GM19397 (cell line): Measurements from ENCODE around the gene ADCY10.
A peak's percentile ranks its signal among the peaks of the same experiment; 100 is the strongest.
"Not testable (repeated sequence)": the region's sequence is repeated elsewhere in the genome, so short reads cannot be mapped to it uniquely, and the experiment has no call there.

Experiments used
- ATAC-seq: cut with Tn5 transposase; IDR thresholded peaks from one replicate; pipeline ENCODE4 v1.9.1; 2021; ENCODE audit warnings: mild to moderate bottlenecking, moderate library complexity; ENCODE audit not compliant: unreplicated experiment

Gene ADCY10, protein sequence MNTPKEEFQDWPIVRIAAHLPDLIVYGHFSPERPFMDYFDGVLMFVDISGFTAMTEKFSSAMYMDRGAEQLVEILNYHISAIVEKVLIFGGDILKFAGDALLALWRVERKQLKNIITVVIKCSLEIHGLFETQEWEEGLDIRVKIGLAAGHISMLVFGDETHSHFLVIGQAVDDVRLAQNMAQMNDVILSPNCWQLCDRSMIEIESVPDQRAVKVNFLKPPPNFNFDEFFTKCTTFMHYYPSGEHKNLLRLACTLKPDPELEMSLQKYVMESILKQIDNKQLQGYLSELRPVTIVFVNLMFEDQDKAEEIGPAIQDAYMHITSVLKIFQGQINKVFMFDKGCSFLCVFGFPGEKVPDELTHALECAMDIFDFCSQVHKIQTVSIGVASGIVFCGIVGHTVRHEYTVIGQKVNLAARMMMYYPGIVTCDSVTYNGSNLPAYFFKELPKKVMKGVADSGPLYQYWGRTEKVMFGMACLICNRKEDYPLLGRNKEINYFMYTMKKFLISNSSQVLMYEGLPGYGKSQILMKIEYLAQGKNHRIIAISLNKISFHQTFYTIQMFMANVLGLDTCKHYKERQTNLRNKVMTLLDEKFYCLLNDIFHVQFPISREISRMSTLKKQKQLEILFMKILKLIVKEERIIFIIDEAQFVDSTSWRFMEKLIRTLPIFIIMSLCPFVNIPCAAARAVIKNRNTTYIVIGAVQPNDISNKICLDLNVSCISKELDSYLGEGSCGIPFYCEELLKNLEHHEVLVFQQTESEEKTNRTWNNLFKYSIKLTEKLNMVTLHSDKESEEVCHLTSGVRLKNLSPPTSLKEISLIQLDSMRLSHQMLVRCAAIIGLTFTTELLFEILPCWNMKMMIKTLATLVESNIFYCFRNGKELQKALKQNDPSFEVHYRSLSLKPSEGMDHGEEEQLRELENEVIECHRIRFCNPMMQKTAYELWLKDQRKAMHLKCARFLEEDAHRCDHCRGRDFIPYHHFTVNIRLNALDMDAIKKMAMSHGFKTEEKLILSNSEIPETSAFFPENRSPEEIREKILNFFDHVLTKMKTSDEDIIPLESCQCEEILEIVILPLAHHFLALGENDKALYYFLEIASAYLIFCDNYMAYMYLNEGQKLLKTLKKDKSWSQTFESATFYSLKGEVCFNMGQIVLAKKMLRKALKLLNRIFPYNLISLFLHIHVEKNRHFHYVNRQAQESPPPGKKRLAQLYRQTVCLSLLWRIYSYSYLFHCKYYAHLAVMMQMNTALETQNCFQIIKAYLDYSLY (N-terminal part only)

GRCh38 chr1:167913895-167914496, at the start of gene ADCY10:
TSS of gene ADCY10 (minus strand) at chr1:167914134. CDS start at chr1:167905140, 8,994 bp downstream.
- no peak for ATAC-seq

DNA sequence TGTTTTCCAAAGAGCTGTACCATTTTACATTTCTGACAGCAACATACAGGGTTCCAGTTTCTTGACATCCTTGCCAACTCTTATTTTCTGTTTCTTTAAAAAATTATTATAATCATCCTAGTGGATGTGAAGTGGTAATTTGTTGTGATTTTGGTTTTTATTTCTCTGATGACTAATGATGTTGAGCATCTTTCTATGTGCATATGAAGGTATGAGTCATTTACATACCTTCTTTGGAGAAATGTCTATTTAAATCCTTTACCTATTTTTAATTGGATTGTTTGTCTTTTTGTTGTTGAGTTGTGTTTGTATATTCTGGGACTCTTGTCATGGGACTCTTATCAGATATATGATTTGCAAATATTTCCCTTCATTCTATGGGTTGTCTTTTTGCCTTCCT, 43.8 kb upstream of the ADCY10 start:
- ATAC-seq: no peak

- ATAC-seq: no peak
These were observed 42.0 kb upstream of the ADCY10 start for GRCh38 chr1:167955915-167956314.

- no peak for ATAC-seq
These were observed 36.6 kb upstream of the ADCY10 start for GRCh38 chr1:167950569-167950968.

GRCh38 chr1:167949785-167950184, 35.9 kb upstream of the ADCY10 start:
- ATAC-seq: no peak

- ATAC-seq: no peak
These were observed 33.8 kb upstream of the ADCY10 start for GRCh38 chr1:167947733-167948132.

- no peak for ATAC-seq
These were observed 29.6 kb upstream of the ADCY10 start for GRCh38 chr1:167943541-167943940.

GRCh38 chr1:167940264-167940663, 26.3 kb upstream of the ADCY10 start:
- ATAC-seq: no peak

DNA sequence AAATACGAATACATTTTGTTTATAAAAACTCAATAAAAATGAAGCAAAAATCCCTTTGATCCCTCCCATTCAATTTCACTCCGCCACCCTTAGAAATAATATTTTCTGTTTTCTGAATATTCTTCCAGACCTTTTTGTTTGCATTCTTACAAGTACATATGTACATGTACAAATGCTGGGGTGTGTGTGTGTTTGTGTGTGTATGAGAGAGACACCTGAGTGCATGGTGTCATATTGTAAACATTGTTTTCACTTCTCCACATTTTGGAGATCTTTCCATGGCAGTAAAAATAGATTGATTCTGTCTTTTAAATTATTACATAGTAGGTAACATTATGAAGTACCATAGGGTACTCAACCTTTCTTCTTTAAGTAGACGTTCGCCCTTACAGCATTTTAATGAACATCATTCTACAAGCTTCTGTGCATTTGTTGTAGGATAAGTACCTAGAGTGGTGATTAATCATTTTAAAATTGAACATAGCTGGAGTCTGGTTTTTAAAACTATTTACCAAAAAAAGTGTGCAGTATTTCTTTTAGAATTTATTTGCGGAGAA, 24.2 kb upstream of the ADCY10 start:
- ATAC-seq: no peak

- no peak for ATAC-seq
These were observed 23.7 kb upstream of the ADCY10 start for GRCh38 chr1:167937709-167938010.

DNA sequence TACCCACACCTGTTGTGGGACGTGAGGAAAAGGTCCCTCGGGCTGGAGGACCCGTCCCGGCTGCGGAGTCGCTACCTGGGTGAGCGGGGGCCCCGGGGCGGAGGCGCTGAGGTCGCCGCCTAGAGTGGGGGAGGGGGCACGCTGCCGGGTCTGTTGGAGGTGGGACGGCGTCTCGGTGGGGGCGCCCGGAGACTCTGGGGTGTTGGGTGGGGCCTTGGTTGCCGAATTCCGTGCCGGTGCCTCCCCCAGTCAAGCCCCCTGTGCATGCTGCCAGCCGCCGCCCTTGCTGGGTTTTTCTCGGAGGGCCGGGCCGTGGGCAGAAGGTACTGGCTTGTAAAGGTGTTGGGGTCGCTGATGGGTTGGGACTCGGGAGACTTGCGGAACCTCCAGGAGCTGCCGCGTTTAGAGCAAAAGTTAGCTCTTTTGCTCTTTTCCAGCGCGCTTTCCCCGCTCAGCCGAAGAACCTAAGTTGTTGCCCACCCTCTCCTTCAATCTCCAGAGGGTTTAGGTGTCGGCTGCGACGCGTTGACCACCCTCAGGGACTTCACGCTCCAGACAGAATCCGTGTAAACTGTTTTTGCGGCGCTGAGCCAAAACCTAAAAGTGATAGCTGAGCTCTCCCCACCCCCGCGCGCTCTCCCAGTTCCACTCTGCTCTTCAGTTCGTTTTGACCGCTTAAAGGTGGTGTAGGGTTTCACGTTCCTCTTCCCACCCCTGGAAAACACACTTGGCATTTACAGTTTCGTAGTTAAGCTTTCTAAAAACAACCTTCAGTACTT, 23.2 kb upstream of the ADCY10 start, which contains the start of gene MPC2:
TSS of gene MPC2 (minus strand) at position 143 of the 779 bp plus-strand sequence. CDS start 1,231 bp downstream, outside the sequence.
- ATAC-seq: peak; percentile 13

DNA sequence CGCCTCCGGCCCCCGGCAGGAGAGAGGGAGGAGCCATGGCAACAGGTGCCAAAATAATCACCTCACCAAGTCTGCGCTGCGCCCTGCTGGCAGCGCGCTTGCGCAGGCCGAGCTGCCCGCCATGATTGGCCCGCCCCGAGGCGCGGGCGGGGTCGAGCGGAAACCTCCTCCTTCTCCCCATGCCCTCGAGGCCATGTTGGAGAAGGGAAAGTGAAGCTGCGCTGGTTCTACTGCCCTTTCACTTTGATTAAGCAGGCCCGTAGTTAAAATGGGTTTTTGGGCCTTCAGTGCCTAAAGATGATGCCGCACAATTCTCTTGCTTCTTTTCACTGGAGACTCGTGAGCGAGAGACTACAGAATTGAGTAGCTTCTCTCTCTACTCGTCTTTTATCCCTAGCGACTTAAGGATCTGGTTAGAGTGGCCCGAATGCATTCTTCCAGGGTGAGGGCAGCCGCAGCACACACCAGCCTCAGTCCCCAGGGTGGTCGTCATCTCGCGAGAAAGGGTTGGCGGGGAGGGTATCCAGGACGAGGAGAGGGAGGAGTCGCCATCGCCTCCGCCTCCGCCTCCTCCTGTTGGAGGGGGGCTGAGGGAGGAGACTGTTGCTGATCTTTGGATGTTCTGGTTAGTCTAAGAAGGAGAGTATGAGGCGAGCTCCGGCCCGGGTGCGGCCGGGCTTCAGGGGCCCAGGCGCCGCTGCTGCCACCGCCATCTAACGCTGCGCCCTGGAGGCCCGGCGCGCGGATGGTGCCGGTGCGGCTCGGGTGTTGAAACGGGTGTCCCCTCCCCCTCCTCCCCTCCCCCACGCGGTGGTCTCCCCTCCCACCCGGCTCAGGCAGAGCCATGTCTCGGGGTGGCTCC, 22.4 kb upstream of the ADCY10 start, which contains the start of gene DCAF6:
TSS of gene DCAF6 (plus strand) at position 616 of the 862 bp plus-strand sequence. CDS start at position 845, 229 bp downstream.
- peak; percentile 79 for ATAC-seq

DNA sequence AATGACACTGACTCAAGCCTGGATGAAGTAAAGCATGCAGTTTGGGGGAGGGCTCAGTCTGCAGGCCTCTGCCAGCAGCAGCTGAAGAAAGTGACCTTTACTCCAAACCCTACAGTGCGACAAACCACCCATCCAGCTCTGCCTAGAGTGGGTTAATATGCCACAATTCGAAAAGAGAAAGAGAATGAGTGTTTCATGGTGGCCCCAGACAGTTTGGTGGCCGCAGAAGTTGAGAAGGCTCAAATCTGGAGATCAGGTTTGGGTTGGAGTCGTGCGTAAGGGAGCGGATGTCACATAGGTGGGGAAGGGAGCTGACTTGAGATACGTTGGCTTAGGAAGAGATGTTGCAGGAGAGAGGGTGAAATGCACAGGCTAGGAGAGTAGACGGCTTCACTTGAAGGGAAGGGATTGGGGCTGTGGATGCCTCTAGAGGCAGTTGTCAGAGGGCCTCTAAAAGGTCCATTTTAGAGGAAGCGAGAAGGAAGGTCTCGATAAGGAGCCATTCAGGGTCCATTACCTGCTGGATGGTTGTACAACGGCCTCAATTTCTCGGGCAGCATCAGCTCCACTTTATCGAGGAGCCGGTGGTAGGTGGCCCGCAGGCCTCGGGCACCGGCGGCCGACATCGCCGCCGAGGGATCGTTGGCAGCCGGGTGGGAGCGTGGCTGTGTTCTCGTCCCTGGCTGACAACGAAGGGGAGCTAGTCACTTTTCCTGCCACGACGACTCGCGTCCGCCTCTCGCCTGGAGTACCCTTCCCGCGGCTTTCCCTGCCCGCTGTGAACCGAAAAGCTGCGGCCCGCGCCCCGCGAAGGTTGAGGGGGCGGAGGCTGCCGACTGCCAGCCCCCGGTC, 21.5 kb upstream of the ADCY10 start:
- peak; percentile 11 for ATAC-seq

GRCh38 chr1:167934426-167935215, 20.7 kb upstream of the ADCY10 start:
- no peak for ATAC-seq

DNA sequence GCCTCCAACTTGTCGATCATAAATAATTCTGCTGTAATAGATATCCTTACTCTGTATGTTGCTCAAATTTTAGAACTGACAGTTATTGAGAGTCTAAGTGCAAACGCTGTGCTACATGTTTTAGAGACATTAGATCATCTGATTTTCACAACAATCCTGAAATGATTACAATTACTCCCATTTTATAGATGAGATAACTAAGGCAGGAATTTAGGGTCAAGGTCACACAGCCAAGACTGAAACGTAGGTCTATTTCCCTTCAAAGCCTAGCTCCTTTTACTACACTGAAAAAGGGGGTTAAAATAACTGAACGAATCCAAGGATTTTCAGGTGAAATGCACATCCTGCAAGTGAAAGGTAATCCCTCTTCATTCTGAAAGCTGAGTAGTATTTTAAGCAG, 19.9 kb upstream of the ADCY10 start:
- no peak for ATAC-seq

DNA sequence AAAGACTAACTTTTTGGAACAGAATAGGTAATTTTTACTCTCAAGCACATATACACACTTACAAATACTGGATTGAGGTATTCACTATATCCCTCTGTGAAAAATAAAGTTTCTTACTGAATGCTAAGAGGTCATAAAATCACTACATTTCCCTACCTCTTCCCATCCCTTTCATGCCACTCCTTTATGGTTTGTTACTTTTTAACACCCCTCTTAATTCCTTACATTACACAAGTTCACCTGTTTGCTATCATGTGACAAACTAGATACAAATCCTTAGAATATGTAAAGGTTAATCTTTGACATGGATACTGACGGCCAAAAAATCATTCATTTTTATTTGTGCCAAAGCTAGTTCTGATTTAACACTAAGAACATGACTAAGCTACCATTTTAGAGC, 15.8 kb upstream of the ADCY10 start:
- no peak for ATAC-seq

GRCh38 chr1:167928919-167929318, 15.0 kb upstream of the ADCY10 start:
- ATAC-seq: not testable (repeated sequence)
